NT2/D1 (cell line): ENCODE results near the gene RASAL2.

ENCODE experiments used
- SUZ12 ChIP-seq: IDR thresholded peaks from 2 replicates; pipeline ENCODE4 v1.6.1; 2011; ENCODE audit not compliant: insufficient read length, insufficient read depth; ENCODE audit errors: extremely low read depth
- YY1 ChIP-seq: IDR thresholded peaks from 2 replicates; pipeline ENCODE4 v1.6.1; 2011; ENCODE audit not compliant: insufficient read length, insufficient read depth

DNA sequence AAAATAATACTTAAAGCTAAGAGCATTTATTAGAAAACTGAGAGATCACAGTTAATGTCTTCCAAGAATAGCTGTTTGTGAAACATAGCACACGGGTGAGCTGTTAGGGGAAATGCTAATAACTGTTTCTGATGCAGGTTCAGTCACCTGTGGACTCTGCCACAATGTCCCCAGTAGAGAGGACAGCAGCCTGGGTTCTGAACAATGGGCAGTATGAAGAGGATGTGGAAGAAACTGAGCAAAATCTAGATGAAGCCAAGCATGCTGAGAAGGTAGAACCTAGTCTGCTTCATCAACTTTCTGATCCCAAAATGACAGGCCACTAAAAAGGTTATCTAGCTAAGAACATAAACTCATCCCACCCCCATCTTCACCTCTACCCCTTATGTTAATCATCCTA, 370.2 kb downstream of the RASAL2 start:
- no peak for TF ChIP-seq YY1
- TF ChIP-seq SUZ12: no peak
